Loucy (cell line): ENCODE results near the gene CISTR.

Experiments used
- H2AFZ ChIP-seq: fragments of 200-600 bp; sonication (generic); 2 replicates; pipeline ENCODE4 v1.6.0; 2016; ENCODE audit warnings: antibody characterized with exemption, mild to moderate bottlenecking, low read length, moderate library complexity
- H3F3A ChIP-seq: fragments of 200-600 bp; 2 replicates; pipeline ENCODE4 v1.6.0; 2016; ENCODE audit warnings: antibody characterized with exemption, low read depth, mild to moderate bottlenecking
- H3K27me3 ChIP-seq: fragments of 200-600 bp; sonication (generic); 2 replicates; pipeline ENCODE4 v1.6.1; 2014; ENCODE audit warnings: low read length, mild to moderate bottlenecking; ENCODE audit not compliant: insufficient read depth, poor library complexity, severe bottlenecking
- H3K36me3 ChIP-seq: fragments of 200-600 bp; sonication (generic); 2 replicates; pipeline ENCODE4 v1.6.1; 2016; ENCODE audit warnings: low read length; ENCODE audit not compliant: insufficient read depth
- H3K4me1 ChIP-seq: fragments of 200-600 bp; sonication (generic); 2 replicates; pipeline ENCODE4 v1.5.1; 2014; ENCODE audit warnings: low read length, mild to moderate bottlenecking; ENCODE audit not compliant: insufficient read depth, poor library complexity, severe bottlenecking
- H3K4me2 ChIP-seq: fragments of 200-600 bp; sonication (generic); 2 replicates; pipeline ENCODE4 v1.6.0; 2014; ENCODE audit warnings: antibody characterized with exemption, low read length, low read depth, mild to moderate bottlenecking; ENCODE audit not compliant: poor library complexity, severe bottlenecking
- H3K4me3 ChIP-seq: fragments of 200-600 bp; sonication (generic); 2 replicates; pipeline ENCODE4 v1.5.1; 2014; ENCODE audit warnings: low read length, mild to moderate bottlenecking, mixed read lengths; ENCODE audit not compliant: poor library complexity, severe bottlenecking
- H3K79me2 ChIP-seq: fragments of 200-600 bp; sonication (generic); 2 replicates; pipeline ENCODE4 v1.6.1; 2014; ENCODE audit warnings: low read length; ENCODE audit not compliant: insufficient read depth
- H3K9ac ChIP-seq: fragments of 200-600 bp; sonication (generic); 2 replicates; pipeline ENCODE4 v1.6.0; 2014; ENCODE audit warnings: mild to moderate bottlenecking, low read depth, low read length, moderate library complexity; ENCODE audit not compliant: poor library complexity, severe bottlenecking
- H3K9me2 ChIP-seq: fragments of 200-600 bp; sonication (generic); replicated peaks from 2 replicates; pipeline ENCODE4 v1.6.1; 2016; ENCODE audit warnings: low read depth, low read length, mixed read lengths
- H3K9me3 ChIP-seq: fragments of 200-600 bp; sonication (generic); 2 replicates; pipeline ENCODE4 v1.6.1; 2014; ENCODE audit warnings: mild to moderate bottlenecking, antibody characterized with exemption, low read length, low read depth; ENCODE audit not compliant: insufficient read depth
- H4K20me1 ChIP-seq: fragments of 200-600 bp; sonication (generic); 2 replicates; pipeline ENCODE4 v1.6.0; 2014; ENCODE audit warnings: antibody characterized with exemption, low read length, mild to moderate bottlenecking; ENCODE audit not compliant: insufficient read depth, poor library complexity, severe bottlenecking
- CTCF ChIP-seq: fragments of 200-600 bp; sonication (generic); conservative IDR thresholded peaks from 2 replicates; pipeline ENCODE4 v1.5.1; 2014; ENCODE audit warnings: mild to moderate bottlenecking, antibody characterized with exemption, low read length
- EZH2phosphoT487 ChIP-seq: fragments of 200-600 bp; IDR thresholded peaks from 2 replicates; pipeline ENCODE4 v1.6.1; 2018; ENCODE audit warnings: antibody characterized with exemption, mild to moderate bottlenecking, moderate library complexity, borderline replicate concordance

CISTR gene

DNA sequence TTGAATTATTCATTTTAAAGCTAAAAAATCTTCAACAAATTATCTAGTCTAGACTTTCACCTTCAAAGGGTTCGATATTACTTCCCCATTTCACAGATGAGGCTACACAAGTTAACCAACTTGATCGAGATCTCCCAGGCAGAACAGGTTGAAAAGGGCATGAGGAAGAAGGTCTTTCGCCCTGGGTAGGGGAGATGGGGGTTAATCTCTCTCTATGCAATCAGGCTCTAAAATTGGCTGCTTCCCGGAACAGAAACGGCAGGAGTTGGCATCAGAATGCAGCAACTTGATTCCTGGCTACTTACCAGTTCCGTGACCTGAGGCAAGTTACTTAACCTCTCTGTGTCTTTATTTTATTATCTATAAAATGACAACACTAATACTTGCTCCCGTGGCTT, 2.4 kb upstream of the CISTR start:
- no peak overlapping the region for H3K4me3 ChIP-seq

GRCh38 chr12:53752621-53753020, 842 bp upstream of the CISTR start:
- H3K9ac ChIP-seq = no peak overlapping the region
- no peaks in the 10 kb centered on the region for H3F3A ChIP-seq
- H3K4me1 ChIP-seq = peaks cover 42% of the 10 kb centered on the region
- no peaks in the 10 kb centered on the region for H3K79me2 ChIP-seq
- no peak overlapping the region for H3K4me3 ChIP-seq
- H3K9me2 ChIP-seq = no peaks in the 10 kb centered on the region
- H3K4me2 ChIP-seq = no peak overlapping the region
- TF ChIP-seq EZH2phosphoT487 (no peak), CTCF (no peak)
- no peaks in the 10 kb centered on the region for H3K36me3 ChIP-seq
- no peaks in the 10 kb centered on the region for H3K27me3 ChIP-seq
- no peak overlapping the region for H2AFZ ChIP-seq
- no peaks in the 10 kb centered on the region for H4K20me1 ChIP-seq
- no peaks in the 10 kb centered on the region for H3K9me3 ChIP-seq

More for the DNA sequence above, 2.4 kb upstream of the CISTR start:
- no peak overlapping the region for H2AFZ ChIP-seq
- no peaks in the 10 kb centered on the region for H3K36me3 ChIP-seq
- H3K27me3 ChIP-seq = no peaks in the 10 kb centered on the region
- no peaks in the 10 kb centered on the region for H3K9me3 ChIP-seq
- H3K9ac ChIP-seq = no peak overlapping the region
- peaks cover 53% of the 10 kb centered on the region for H3K4me1 ChIP-seq
- H4K20me1 ChIP-seq = no peaks in the 10 kb centered on the region
- H3K9me2 ChIP-seq = no peaks in the 10 kb centered on the region
- H3F3A ChIP-seq = no peaks in the 10 kb centered on the region
- TF ChIP-seq CTCF (no peak), EZH2phosphoT487 (no peak)
- no peaks in the 10 kb centered on the region for H3K79me2 ChIP-seq
- H3K4me2 ChIP-seq = peak overlapping the region; percentile 88

GRCh38 chr12:53752192-53752601, 418 bp upstream of the CISTR start:
- no peak overlapping the region for H2AFZ ChIP-seq
- no peak overlapping the region for H3K9ac ChIP-seq
- H3K36me3 ChIP-seq = no peaks in the 10 kb centered on the region
- TF ChIP-seq CTCF (no peak), EZH2phosphoT487 (no peak)
- no peaks in the 10 kb centered on the region for H3K79me2 ChIP-seq
- no peaks in the 10 kb centered on the region for H3F3A ChIP-seq
- no peaks in the 10 kb centered on the region for H3K27me3 ChIP-seq
- H3K4me1 ChIP-seq = peaks cover 42% of the 10 kb centered on the region
- H3K9me3 ChIP-seq = no peaks in the 10 kb centered on the region
- no peaks in the 10 kb centered on the region for H3K9me2 ChIP-seq
- no peaks in the 10 kb centered on the region for H4K20me1 ChIP-seq
- no peak overlapping the region for H3K4me2 ChIP-seq
- no peak overlapping the region for H3K4me3 ChIP-seq
